Ishikawa (cell line): ENCODE measurements around the gene GLIS1.

ENCODE experiments used
- CEBPB ChIP-seq: IDR thresholded peaks from 2 replicates; pipeline ENCODE4 v1.6.1; 2012
- CREB1 ChIP-seq: IDR thresholded peaks from 2 replicates; pipeline ENCODE4 v1.6.1; 2012; ENCODE audit warnings: low read depth
- EGR1 ChIP-seq: IDR thresholded peaks from 2 replicates; pipeline ENCODE4 v1.6.1; 2012
- EP300 ChIP-seq: IDR thresholded peaks from 2 replicates; pipeline ENCODE4 v1.6.1; 2012; ENCODE audit warnings: borderline replicate concordance
- FOXM1 ChIP-seq: IDR thresholded peaks from 2 replicates; pipeline ENCODE4 v1.6.1; 2012; ENCODE audit warnings: low read depth, borderline replicate concordance
- NFIC ChIP-seq: IDR thresholded peaks from 2 replicates; pipeline ENCODE4 v1.6.1; 2012
- RAD21 ChIP-seq: IDR thresholded peaks from 2 replicates; pipeline ENCODE4 v1.6.1; 2012; ENCODE audit warnings: low read depth
- TAF1 ChIP-seq: IDR thresholded peaks from 2 replicates; pipeline ENCODE4 v1.6.1; 2012; ENCODE audit warnings: low read depth, mild to moderate bottlenecking
- TCF12 ChIP-seq: IDR thresholded peaks from 2 replicates; pipeline ENCODE4 v1.6.1; 2012; ENCODE audit warnings: low read depth
- TEAD4 ChIP-seq: IDR thresholded peaks from 2 replicates; pipeline ENCODE4 v1.6.1; 2012
- USF1 ChIP-seq: IDR thresholded peaks from 2 replicates; pipeline ENCODE4 v1.6.1; 2012
- YY1 ChIP-seq: IDR thresholded peaks from 2 replicates; pipeline ENCODE4 v1.6.1; 2012; ENCODE audit warnings: low read depth
- ZBTB7A ChIP-seq: IDR thresholded peaks from 2 replicates; pipeline ENCODE4 v1.6.1; 2012; ENCODE audit warnings: low read depth
- TF ChIP-seq, protein P1 (sequence below): IDR thresholded peaks from 2 replicates; pipeline ENCODE4 v1.6.1; 2012; ENCODE audit warnings: low read depth, mild to moderate bottlenecking
- TF ChIP-seq, protein P2 (sequence below): IDR thresholded peaks from 2 replicates; pipeline ENCODE4 v1.6.1; 2012

Gene GLIS1

DNA sequence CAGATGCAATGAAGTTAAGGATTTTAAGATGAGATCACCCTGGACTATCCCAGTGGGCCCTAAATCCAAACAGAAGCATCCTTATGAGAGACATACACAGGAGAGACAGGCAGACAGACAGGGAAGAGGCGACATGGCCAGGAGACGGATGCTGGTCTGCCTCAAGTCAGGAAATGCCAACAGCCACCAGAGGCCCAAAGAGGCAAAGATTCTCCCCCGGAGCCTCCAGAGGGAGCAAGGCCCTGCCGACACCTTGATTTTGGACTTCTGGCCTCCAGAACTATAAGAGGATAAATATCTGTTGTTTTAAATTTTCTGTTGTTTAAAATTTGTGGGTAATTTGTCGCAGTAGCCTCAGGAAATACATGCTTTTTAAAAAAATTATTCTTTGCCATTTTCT is 116.4 kb downstream of the GLIS1 start:
- TF ChIP-seq CEBPB (no peak), EGR1 (no peak), EP300 (no peak), TAF1 (no peak), FOXM1 (no peak), TEAD4 (no peak), RAD21 (no peak), CREB1 (no peak), USF1 (no peak), ZBTB7A (no peak)
- TF ChIP-seq, protein P1, sequence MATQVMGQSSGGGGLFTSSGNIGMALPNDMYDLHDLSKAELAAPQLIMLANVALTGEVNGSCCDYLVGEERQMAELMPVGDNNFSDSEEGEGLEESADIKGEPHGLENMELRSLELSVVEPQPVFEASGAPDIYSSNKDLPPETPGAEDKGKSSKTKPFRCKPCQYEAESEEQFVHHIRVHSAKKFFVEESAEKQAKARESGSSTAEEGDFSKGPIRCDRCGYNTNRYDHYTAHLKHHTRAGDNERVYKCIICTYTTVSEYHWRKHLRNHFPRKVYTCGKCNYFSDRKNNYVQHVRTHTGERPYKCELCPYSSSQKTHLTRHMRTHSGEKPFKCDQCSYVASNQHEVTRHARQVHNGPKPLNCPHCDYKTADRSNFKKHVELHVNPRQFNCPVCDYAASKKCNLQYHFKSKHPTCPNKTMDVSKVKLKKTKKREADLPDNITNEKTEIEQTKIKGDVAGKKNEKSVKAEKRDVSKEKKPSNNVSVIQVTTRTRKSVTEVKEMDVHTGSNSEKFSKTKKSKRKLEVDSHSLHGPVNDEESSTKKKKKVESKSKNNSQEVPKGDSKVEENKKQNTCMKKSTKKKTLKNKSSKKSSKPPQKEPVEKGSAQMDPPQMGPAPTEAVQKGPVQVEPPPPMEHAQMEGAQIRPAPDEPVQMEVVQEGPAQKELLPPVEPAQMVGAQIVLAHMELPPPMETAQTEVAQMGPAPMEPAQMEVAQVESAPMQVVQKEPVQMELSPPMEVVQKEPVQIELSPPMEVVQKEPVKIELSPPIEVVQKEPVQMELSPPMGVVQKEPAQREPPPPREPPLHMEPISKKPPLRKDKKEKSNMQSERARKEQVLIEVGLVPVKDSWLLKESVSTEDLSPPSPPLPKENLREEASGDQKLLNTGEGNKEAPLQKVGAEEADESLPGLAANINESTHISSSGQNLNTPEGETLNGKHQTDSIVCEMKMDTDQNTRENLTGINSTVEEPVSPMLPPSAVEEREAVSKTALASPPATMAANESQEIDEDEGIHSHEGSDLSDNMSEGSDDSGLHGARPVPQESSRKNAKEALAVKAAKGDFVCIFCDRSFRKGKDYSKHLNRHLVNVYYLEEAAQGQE, result no peak

DNA sequence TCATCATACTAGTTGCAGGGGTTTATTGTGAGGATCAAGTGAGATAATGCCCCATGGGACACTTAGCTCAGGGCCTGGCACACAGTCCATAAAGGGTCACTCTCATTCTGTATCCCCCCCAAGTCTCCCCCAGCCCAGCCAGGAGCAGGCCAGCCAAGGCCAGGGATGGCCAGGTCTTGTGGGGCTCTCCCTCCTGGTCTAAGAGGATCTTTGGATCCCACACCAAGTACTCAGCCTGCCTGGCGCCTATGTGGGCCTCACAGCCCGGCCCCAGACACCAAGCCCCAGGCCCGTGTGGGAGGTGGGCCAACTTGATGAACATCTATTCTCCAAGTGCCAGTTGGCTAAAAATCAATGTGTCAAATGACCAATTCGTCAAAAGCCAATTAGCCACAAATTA is 117.8 kb downstream of the GLIS1 start:
- TF ChIP-seq FOXM1, result no peak
- no peak for TF ChIP-seq RAD21
- no peak for TF ChIP-seq EP300
- no peak for TF ChIP-seq YY1
- TF ChIP-seq ZBTB7A, result no peak
- no peak for TF ChIP-seq TAF1
- TF ChIP-seq NFIC, result no peak
- TF ChIP-seq EGR1, result no peak
- no peak for TF ChIP-seq TEAD4
- TF ChIP-seq TCF12, result no peak
- no peak for TF ChIP-seq CEBPB
- TF ChIP-seq USF1, result no peak
- TF ChIP-seq, protein P2, sequence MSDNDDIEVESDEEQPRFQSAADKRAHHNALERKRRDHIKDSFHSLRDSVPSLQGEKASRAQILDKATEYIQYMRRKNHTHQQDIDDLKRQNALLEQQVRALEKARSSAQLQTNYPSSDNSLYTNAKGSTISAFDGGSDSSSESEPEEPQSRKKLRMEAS, result no peak
- TF ChIP-seq, protein P1, result no peak

- TF ChIP-seq, protein P1, result peak; percentile 61
- no peak for TF ChIP-seq EP300
- TF ChIP-seq NFIC, result no peak
- no peak for TF ChIP-seq FOXM1
- TF ChIP-seq ZBTB7A, result no peak
These were observed 118.7 kb downstream of the GLIS1 start for GRCh38 chr1:53620061-53620855.

DNA sequence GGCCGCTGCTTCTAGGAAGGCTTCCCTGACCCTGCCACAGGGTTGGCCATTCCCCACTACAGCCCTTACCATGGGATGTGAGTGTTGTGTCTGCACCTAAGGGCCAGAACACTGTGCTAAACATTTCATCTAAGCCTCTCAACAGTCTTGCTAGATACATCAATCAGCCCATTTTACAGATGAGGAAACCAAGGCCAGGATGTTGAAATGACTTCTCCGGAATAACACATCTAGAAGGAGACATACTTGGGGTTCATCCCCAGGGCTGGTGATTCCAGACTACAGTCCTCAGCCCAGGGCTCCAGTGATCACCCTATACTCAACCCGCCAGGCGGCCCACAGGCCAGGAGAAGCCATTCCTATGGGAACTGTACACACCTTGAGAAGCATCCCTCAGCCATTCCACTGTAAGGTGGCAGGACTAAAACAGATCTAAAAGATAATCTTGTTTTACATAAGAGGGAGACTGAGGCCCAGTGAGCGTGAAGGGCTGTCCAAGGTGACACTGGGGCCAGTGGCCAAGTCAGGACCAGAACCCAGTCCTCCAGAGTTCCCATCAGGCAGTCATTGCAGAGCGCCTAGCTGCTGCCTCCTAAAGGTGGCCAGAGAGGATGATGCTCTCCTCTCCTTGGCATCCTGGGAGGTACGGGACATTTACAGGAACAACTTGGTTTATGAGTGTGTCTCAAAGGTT is 119.5 kb downstream of the GLIS1 start:
- TF ChIP-seq RAD21 (no peak), TCF12 (no peak), EP300 (no peak), ZBTB7A (no peak), NFIC (no peak), USF1 (no peak), YY1 (no peak), TEAD4 (no peak), EGR1 (no peak), TAF1 (no peak), CEBPB (no peak), FOXM1 (no peak)
- TF ChIP-seq, protein P1, result no peak
- TF ChIP-seq, protein P2, result no peak
